ENCODE measurements around the gene RPA1. TPM values are rescaled to one million over a fixed set of nuclear protein-coding genes. Genes with fewer than 3 reads are reported as not detected.
A peak's percentile ranks its signal among the peaks of the same experiment; 100 is the strongest.

RPA1 gene
- total RNA-seq, 1 experiment from 2014 or later, result 201 TPM

GRCh38 chr17:1905190-1905913 is 75.5 kb downstream of the RPA1 start:
- ChIA-PET CTCF (no interaction called here), POLR2A (ENCODE audit: unreplicated experiment) (interaction anchor here (0.6 kb wide), 1 partner anchor 106 kb away, joined by 3 read pairs; no protein-coding TSS in a partner anchor)
- BruUV-seq (replicated peaks), result no TSS peak
- Histone ChIP-seq H3K4me2 (no peak overlapping the region), H3F3A (ENCODE audit: insufficient read depth, low read depth) (no peaks in the 10 kb centered on the region; the same call in none of the 2 replicates), H3K27me3 (ENCODE audit: insufficient read depth, low read depth) (no peaks in the 10 kb centered on the region), H3K9me2 (ENCODE audit: insufficient read depth) (no peaks in the 10 kb centered on the region), H3K79me2 (ENCODE audit: low read depth) (no peaks in the 10 kb centered on the region), H3K4me3 (no peak overlapping the region), H2AFZ (no peak overlapping the region), H3K9me3 (ENCODE audit: insufficient read depth, low read depth) (no peaks in the 10 kb centered on the region), H3K36me3 (ENCODE audit: low read depth) (no peaks in the 10 kb centered on the region), H3K27ac (no peak overlapping the region), H3K4me1 (replicated peaks; ENCODE audit: insufficient read depth) (peaks cover 11% of the 10 kb centered on the region; the same call in 1 of the 2 replicates), H4K20me1 (ENCODE audit: insufficient read depth) (no peaks in the 10 kb centered on the region)
- no peak for DNase-seq
- no peak for TF ChIP-seq EZH2 (IDR thresholded peaks at IDR 0.05; ENCODE audit: low read depth)
- no peak for TF ChIP-seq CTCF (conservative IDR thresholded peaks at IDR 0.05)
- intact Hi-C loops (cut with micrococcal nuclease; ENCODE audit: unreplicated experiment), result no loop called here

- Histone ChIP-seq H3K4me2 (no peak overlapping the region), H3K9me3 (ENCODE audit: insufficient read depth, low read depth) (no peaks in the 10 kb centered on the region), H3K79me2 (ENCODE audit: low read depth) (no peaks in the 10 kb centered on the region), H4K20me1 (ENCODE audit: insufficient read depth) (no peaks in the 10 kb centered on the region), H3K4me3 (no peak overlapping the region), H3K9me2 (ENCODE audit: insufficient read depth) (no peaks in the 10 kb centered on the region), H3F3A (ENCODE audit: insufficient read depth, low read depth) (no peaks in the 10 kb centered on the region; the same call in none of the 2 replicates), H3K4me1 (replicated peaks; ENCODE audit: insufficient read depth) (peaks cover 12% of the 10 kb centered on the region; the same call in 1 of the 2 replicates), H2AFZ (no peak overlapping the region), H3K27ac (no peak overlapping the region), H3K36me3 (ENCODE audit: low read depth) (no peaks in the 10 kb centered on the region), H3K27me3 (ENCODE audit: insufficient read depth, low read depth) (no peaks in the 10 kb centered on the region)
- BruUV-seq (replicated peaks), result no TSS peak
- intact Hi-C loops (cut with micrococcal nuclease; ENCODE audit: unreplicated experiment), result no loop called here
- TF ChIP-seq EZH2 (IDR thresholded peaks at IDR 0.05; ENCODE audit: low read depth), result no peak
- no peak for TF ChIP-seq CTCF (conservative IDR thresholded peaks at IDR 0.05)
- DNase-seq, result peak in 1 of 2 experiments; percentile 48
- POLR2A ChIA-PET (ENCODE audit: unreplicated experiment), result interaction anchor here (0.5 to 0.6 kb wide), 2 partner anchors 122 to 258 kb away, joined by 4 to 9 read pairs; no protein-coding TSS in a partner anchor
- CTCF ChIA-PET, result interaction anchor here (0.7 kb wide), 1 partner anchor 120 kb away, joined by 3 read pairs; no protein-coding TSS in a partner anchor
These were observed 76.9 kb downstream of the RPA1 start for GRCh38 chr17:1906662-1907101.

- intact Hi-C loops (cut with micrococcal nuclease; ENCODE audit: unreplicated experiment), result no loop called here
- POLR2A ChIA-PET (ENCODE audit: unreplicated experiment), result interaction anchor here (0.5 kb wide), 1 partner anchor 259 kb away, joined by 9 read pairs; no protein-coding TSS in a partner anchor
- no peaks in the 10 kb centered on the region for H3K9me2 ChIP-seq (ENCODE audit: insufficient read depth)
- H3F3A ChIP-seq (ENCODE audit: insufficient read depth, low read depth), result no peaks in the 10 kb centered on the region; the same call in none of the 2 replicates
- H3K9me3 ChIP-seq (ENCODE audit: insufficient read depth, low read depth), result no peaks in the 10 kb centered on the region
- H4K20me1 ChIP-seq (ENCODE audit: insufficient read depth), result no peaks in the 10 kb centered on the region
- TF ChIP-seq EZH2 (IDR thresholded peaks at IDR 0.05; ENCODE audit: low read depth) (no peak), CTCF (conservative IDR thresholded peaks at IDR 0.05) (no peak)
- H3K79me2 ChIP-seq (ENCODE audit: low read depth), result no peaks in the 10 kb centered on the region
- no peak overlapping the region for H3K4me3 ChIP-seq
- DNase-seq, result no peak
- peaks cover 12% of the 10 kb centered on the region; the same call in 1 of the 2 replicates for H3K4me1 ChIP-seq (replicated peaks; ENCODE audit: insufficient read depth)
- H3K4me2 ChIP-seq, result no peak overlapping the region
- BruUV-seq (replicated peaks), result no TSS peak
- no peak overlapping the region for H2AFZ ChIP-seq
- no peaks in the 10 kb centered on the region for H3K27me3 ChIP-seq (ENCODE audit: insufficient read depth, low read depth)
- no peak overlapping the region for H3K27ac ChIP-seq
- CTCF ChIA-PET, result interaction anchor here (0.7 kb wide), 1 partner anchor 85 kb away, joined by 3 read pairs; no protein-coding TSS in a partner anchor
- H3K36me3 ChIP-seq (ENCODE audit: low read depth), result no peaks in the 10 kb centered on the region
These were observed 77.4 kb downstream of the RPA1 start for GRCh38 chr17:1907216-1907631.

Data from PC-9 (cell line).